Stimulated activated CD8-positive, alpha-beta memory T cell treated with anti-CD3 and anti-CD28 coated beads, Interleukin-7, amount 100 ng/mL, for 1 hour (primary cell): ENCODE results near the gene PCBP4.

Experiments
- DNase-seq, 2 donors: peaks; one replicate each; pipeline ENCODE4 v3.0.0-alpha.2; 2020; ENCODE audit warnings: low read depth in 2 of 2

Gene PCBP4

GRCh38 chr3:51955893-51956770 is 11.1 kb downstream of the PCBP4 start:
- DNase-seq = no peak

GRCh38 chr3:51955175-51955892 is 11.9 kb downstream of the PCBP4 start, which contains the start of gene GPR62:
Gene GPR62 (plus strand): TSS chr3:51955381. CDS start chr3:51955653, 272 bp downstream.
- DNase-seq = no peak

- no peak for DNase-seq
Measured at GRCh38 chr3:51954713-51955112, 12.5 kb downstream of the PCBP4 start.

GRCh38 chr3:51954105-51954504 is 13.1 kb downstream of the PCBP4 start:
- DNase-seq = no peak

GRCh38 chr3:51953445-51953844 is 13.8 kb downstream of the PCBP4 start:
- no peak for DNase-seq

GRCh38 chr3:51950899-51951298 is 16.4 kb downstream of the PCBP4 start:
- DNase-seq = no peak

- DNase-seq = no peak
Measured at GRCh38 chr3:51949121-51949520, 18.1 kb downstream of the PCBP4 start.

- DNase-seq = no peak
Measured at GRCh38 chr3:51948016-51948580, 19.2 kb downstream of the PCBP4 start.

- DNase-seq = no peak
Measured at GRCh38 chr3:51947215-51947900, 19.9 kb downstream of the PCBP4 start.

- DNase-seq = no peak
Measured at GRCh38 chr3:51946796-51947195, 20.5 kb downstream of the PCBP4 start.

GRCh38 chr3:51945926-51946705 is 21.1 kb downstream of the PCBP4 start:
- DNase-seq = no peak

GRCh38 chr3:51945031-51945840 is 22.0 kb downstream of the PCBP4 start:
- DNase-seq = no peak

GRCh38 chr3:51944451-51945021 is 22.7 kb downstream of the PCBP4 start:
- DNase-seq = no peak

- DNase-seq = no peak
Measured at GRCh38 chr3:51943451-51944391, 23.5 kb downstream of the PCBP4 start.

GRCh38 chr3:51942603-51943450 is 24.4 kb downstream of the PCBP4 start:
- DNase-seq = peak in 1 of 2 donors; percentile 9

GRCh38 chr3:51941798-51942602 is 25.3 kb downstream of the PCBP4 start, which contains the start of the genes PARP3 and RRP9:
Gene PARP3 (plus strand): TSS chr3:51942363. CDS start chr3:51943356, 993 bp downstream.
Gene RRP9 (minus strand): TSS chr3:51941904. CDS start chr3:51941867, 37 bp downstream.
- peak; percentile 98 for DNase-seq

GRCh38 chr3:51941463-51941797 is 25.8 kb downstream of the PCBP4 start:
- no peak for DNase-seq
